ENCODE data around the gene RTRAF. TPM values are rescaled to one million over a fixed set of nuclear protein-coding genes. Genes with fewer than 3 reads are reported as not detected.

Gene RTRAF
- polyA plus RNA-seq, 1 of the 3 experiments (the other 2 are of a cell fraction): 43.6 TPM

DNA sequence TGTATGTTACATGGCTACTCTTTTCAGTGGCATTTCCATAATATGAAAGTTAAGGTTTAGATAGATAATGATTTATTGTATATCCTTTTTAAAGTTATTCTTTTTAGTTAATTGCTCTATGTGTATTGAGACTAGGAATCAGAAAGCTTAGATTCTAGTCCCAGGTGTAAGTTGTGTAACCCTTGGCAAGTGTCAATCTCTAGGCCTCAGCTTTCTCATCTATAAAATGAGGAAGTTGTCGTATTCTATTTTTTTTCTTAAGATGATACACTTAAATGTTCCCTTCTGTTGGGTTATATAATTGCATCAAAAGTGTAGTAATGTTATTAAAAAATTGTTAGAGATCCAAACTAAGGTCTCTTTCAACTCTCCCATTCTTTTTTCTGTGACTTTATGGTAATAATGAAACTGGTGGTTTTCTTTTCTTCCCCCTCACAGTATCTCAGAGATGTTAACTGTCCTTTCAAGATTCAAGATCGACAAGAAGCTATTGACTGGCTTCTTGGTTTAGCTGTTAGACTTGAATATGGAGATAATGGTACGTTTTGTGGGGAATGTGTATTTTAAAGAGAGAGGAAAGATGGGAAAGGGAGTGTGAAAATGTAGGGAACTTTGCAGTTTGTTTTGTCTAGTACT is 4.1 kb downstream of the RTRAF start:
- Histone ChIP-seq H3K4me2 (no peak overlapping the region), H3F3A (replicated peaks; ENCODE audit: insufficient read depth) (peaks cover 15% of the 10 kb centered on the region), H3K9me3 (no peaks in the 10 kb centered on the region), H3K27ac (ENCODE audit: low read depth in 2 of 2, low read length in 1 of 2) (no peak overlapping the region; a peak in 1 of 4 replicates), H3K27me3 (ENCODE audit: insufficient read depth) (no peaks in the 10 kb centered on the region), H4K20me1 (ENCODE audit: insufficient read depth) (no peaks in the 10 kb centered on the region), H3K9me2 (no peaks in the 10 kb centered on the region), H2AFZ (ENCODE audit: low read depth) (no peak overlapping the region), H3K4me1 (ENCODE audit: control insufficient read depth in 1 of 2, insufficient read depth in 2 of 2, low read depth in 1 of 2, low read length in 1 of 2) (peaks cover 6 to 8% of the 10 kb centered on the region in 2 experiments; a peak in 3 of 4 replicates), H3K36me3 (replicated peaks in 1 of 2; ENCODE audit: control insufficient read depth in 1 of 2, insufficient read depth in 2 of 2, low read length in 1 of 2) (peaks cover 72 to 74% of the 10 kb centered on the region in 2 experiments), H3K79me2 (ENCODE audit: insufficient read depth) (peaks cover 79% of the 10 kb centered on the region), H3K4me3 (ENCODE audit: low read depth in 2 of 2, low read length in 1 of 2) (no peak overlapping the region), H3K9ac (no peak overlapping the region; the same call in 1 of the 2 replicates)
- WGBS (ENCODE audit: low lambda C conversion rate): 75% methylated on average over 3 of the region's 3 CpGs
- ChIA-PET CTCF (interaction anchor here (2.3 kb wide), 1 partner anchor 15 kb away, joined by 10 read pairs; no protein-coding TSS in a partner anchor), POLR2A (no interaction called here)
- TF ChIP-seq TAF1 (IDR thresholded peaks at IDR 0.05; ENCODE audit: borderline replicate concordance, low read depth, low read length) (no peak), YY1 (IDR thresholded peaks at IDR 0.05; ENCODE audit: low read depth) (no peak), SMC3 (IDR thresholded peaks at IDR 0.05; ENCODE audit: low read depth, low read length) (no peak), EZH2phosphoT487 (IDR thresholded peaks at IDR 0.05; ENCODE audit: borderline replicate concordance, low read depth) (no peak), NRF1 (IDR thresholded peaks at IDR 0.05; ENCODE audit: low read depth, low read length) (no peak), MXI1 (IDR thresholded peaks at IDR 0.05; ENCODE audit: low read depth, low read length) (no peak), POLR2AphosphoS5 (IDR thresholded peaks at IDR 0.05; ENCODE audit: low read depth, low read length) (no peak), ELF1 (IDR thresholded peaks at IDR 0.05) (no peak), ZBTB33 (IDR thresholded peaks at IDR 0.05; ENCODE audit: borderline replicate concordance, low read depth) (no peak), RAD21 (IDR thresholded peaks at IDR 0.05; ENCODE audit: low read length) (no peak), EP300 (IDR thresholded peaks at IDR 0.05; ENCODE audit: borderline replicate concordance in 1 of 2, low read depth in 1 of 2, low read length in 1 of 2) (no peak), SIN3A (IDR thresholded peaks at IDR 0.05; ENCODE audit: borderline replicate concordance, low read depth, low read length) (no peak), CHD2 (IDR thresholded peaks at IDR 0.05; ENCODE audit: low read length, partially characterized antibody) (no peak), NFIC (IDR thresholded peaks at IDR 0.05; ENCODE audit: borderline replicate concordance) (no peak), GABPA (IDR thresholded peaks at IDR 0.05; ENCODE audit: low read depth) (no peak), RFX5 (IDR thresholded peaks at IDR 0.05; ENCODE audit: low read length) (no peak), JUND (IDR thresholded peaks at IDR 0.05) (no peak)
- TF ChIP-seq, protein P1, sequence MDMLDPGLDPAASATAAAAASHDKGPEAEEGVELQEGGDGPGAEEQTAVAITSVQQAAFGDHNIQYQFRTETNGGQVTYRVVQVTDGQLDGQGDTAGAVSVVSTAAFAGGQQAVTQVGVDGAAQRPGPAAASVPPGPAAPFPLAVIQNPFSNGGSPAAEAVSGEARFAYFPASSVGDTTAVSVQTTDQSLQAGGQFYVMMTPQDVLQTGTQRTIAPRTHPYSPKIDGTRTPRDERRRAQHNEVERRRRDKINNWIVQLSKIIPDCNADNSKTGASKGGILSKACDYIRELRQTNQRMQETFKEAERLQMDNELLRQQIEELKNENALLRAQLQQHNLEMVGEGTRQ (IDR thresholded peaks at IDR 0.05; ENCODE audit: borderline replicate concordance, low read depth, low read length): no peak
- TF ChIP-seq, protein P2, sequence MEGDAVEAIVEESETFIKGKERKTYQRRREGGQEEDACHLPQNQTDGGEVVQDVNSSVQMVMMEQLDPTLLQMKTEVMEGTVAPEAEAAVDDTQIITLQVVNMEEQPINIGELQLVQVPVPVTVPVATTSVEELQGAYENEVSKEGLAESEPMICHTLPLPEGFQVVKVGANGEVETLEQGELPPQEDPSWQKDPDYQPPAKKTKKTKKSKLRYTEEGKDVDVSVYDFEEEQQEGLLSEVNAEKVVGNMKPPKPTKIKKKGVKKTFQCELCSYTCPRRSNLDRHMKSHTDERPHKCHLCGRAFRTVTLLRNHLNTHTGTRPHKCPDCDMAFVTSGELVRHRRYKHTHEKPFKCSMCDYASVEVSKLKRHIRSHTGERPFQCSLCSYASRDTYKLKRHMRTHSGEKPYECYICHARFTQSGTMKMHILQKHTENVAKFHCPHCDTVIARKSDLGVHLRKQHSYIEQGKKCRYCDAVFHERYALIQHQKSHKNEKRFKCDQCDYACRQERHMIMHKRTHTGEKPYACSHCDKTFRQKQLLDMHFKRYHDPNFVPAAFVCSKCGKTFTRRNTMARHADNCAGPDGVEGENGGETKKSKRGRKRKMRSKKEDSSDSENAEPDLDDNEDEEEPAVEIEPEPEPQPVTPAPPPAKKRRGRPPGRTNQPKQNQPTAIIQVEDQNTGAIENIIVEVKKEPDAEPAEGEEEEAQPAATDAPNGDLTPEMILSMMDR (IDR thresholded peaks at IDR 0.05): no peak
- DNase-seq: no peak

Measured in SK-N-SH (cell line).